Gastrocnemius medialis (tissue), 4 donors: ENCODE data around the gene EBP.

Experiments used
- POLR2A ChIP-seq, 2 donors: fragments of 450-650 bp; IDR thresholded peaks; one replicate each; pipeline ENCODE4 v1.6.1; 2017; ENCODE audit warnings: antibody characterized with exemption in 2 of 2, mild to moderate bottlenecking in 2 of 2, moderate library complexity in 2 of 2
- TF ChIP-seq, protein P1 (sequence below), 5 experiments: fragments of 450-650 bp in 3 of 5; fragments of 200-600 bp in 2 of 5; sonication (generic) in 2 of 5; IDR thresholded peaks in 4 of 5; conservative IDR thresholded peaks in 1 of 5; 1 replicate in 4 of 5; 2 replicates in 1 of 5; pipeline ENCODE4 v1.5.1; 2016 to 2019; ENCODE audit warnings: antibody characterized with exemption in 5 of 5, mild to moderate bottlenecking in 3 of 5, moderate library complexity in 3 of 5

DNA sequence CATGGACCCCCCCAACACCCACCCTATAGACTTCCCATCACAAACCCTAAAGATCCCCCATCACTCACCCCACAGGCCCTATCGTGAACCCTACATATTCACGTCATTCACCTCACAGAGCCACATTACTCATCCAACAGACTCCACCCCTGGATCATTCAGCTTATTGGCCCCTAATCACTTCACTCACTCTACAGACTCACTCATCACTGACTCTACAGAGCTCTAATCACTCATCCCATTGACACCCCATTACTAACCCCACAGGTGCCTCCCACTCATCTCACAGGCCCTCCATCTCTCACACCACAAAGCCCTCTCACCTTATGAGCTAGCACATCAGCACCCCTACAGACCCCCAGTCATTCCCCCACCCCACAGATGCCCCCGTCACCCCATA lies 11.6 kb downstream of the EBP start:
- TF ChIP-seq POLR2A (IDR thresholded peaks at IDR 0.05) = no peak
- TF ChIP-seq, protein P1, sequence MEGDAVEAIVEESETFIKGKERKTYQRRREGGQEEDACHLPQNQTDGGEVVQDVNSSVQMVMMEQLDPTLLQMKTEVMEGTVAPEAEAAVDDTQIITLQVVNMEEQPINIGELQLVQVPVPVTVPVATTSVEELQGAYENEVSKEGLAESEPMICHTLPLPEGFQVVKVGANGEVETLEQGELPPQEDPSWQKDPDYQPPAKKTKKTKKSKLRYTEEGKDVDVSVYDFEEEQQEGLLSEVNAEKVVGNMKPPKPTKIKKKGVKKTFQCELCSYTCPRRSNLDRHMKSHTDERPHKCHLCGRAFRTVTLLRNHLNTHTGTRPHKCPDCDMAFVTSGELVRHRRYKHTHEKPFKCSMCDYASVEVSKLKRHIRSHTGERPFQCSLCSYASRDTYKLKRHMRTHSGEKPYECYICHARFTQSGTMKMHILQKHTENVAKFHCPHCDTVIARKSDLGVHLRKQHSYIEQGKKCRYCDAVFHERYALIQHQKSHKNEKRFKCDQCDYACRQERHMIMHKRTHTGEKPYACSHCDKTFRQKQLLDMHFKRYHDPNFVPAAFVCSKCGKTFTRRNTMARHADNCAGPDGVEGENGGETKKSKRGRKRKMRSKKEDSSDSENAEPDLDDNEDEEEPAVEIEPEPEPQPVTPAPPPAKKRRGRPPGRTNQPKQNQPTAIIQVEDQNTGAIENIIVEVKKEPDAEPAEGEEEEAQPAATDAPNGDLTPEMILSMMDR (IDR thresholded peaks at IDR 0.05 in 4 of 5, conservative IDR thresholded peaks at IDR 0.05 in 1 of 5) = no peak
